ENCODE measurements around the gene MEGF11.

- TF ChIP-seq CTCF (IDR thresholded peaks at IDR 0.05) = no peak
- no peak for TF ChIP-seq POLR2A (IDR thresholded peaks at IDR 0.05)
Measured at GRCh38 chr15:66021496-66022162, 231.9 kb downstream of the MEGF11 start.
